SK-N-SH (cell line): Measurements from ENCODE around the gene MTHFD1L. TPM values are rescaled to one million over a fixed set of nuclear protein-coding genes. Genes with fewer than 3 reads are reported as not detected.

Experiments
- CTCF ChIA-PET: fragments of 300-600, 350-600 bp; formaldehyde crosslinking; extraction: SDS; loops from one replicate; lab custom pipeline; 2021; lab: Yijun Ruan, JAX
- POLR2A ChIA-PET: fragments of 350-600 bp; sonication (Branson Sonifier 250); formaldehyde crosslinking; extraction: SDS; loops from one replicate; lab custom pipeline; 2020; ENCODE audit warnings: antibody characterized with exemption, inconsistent platforms; lab: Yijun Ruan, JAX
- DNase-seq: peaks from one replicate; pipeline ENCODE4 v3.0.0; 2012
- H2AFZ ChIP-seq: fragments of 200-600 bp; sonication (generic); 2 replicates; pipeline ENCODE4 v1.8.1; 2016; ENCODE audit warnings: antibody characterized with exemption, mild to moderate bottlenecking, low read depth
- H3F3A ChIP-seq: fragments of 200-600 bp; sonication (generic); replicated peaks from 2 replicates; pipeline ENCODE3; 2016; ENCODE audit warnings: antibody characterized with exemption, mild to moderate bottlenecking; ENCODE audit not compliant: insufficient read depth
- H3K27ac ChIP-seq, 2 experiments: fragments of 200-500 bp in 1 of 2; fragments of 200-600 bp in 1 of 2; sonication (Bioruptor generic) in 1 of 2; sonication (generic), shearing (Covaris generic) in 1 of 2; 2 replicates each; pipeline versions ENCODE4 v1.5.1 to v1.6.1; 2014 to 2016; ENCODE audit warnings: low read depth in 2 of 2, inconsistent platforms in 1 of 2, low read length in 1 of 2, mild to moderate bottlenecking in 1 of 2, mixed read lengths in 1 of 2
- H3K27me3 ChIP-seq: fragments of 200-600 bp; sonication (generic), shearing (Covaris generic); 2 replicates; pipeline ENCODE4 v1.6.1; 2016; ENCODE audit warnings: mixed run types; ENCODE audit not compliant: insufficient read depth
- H3K36me3 ChIP-seq, 2 experiments: fragments of 200-500 bp in 1 of 2; fragments of 200-600 bp in 1 of 2; sonication (Bioruptor generic) in 1 of 2; sonication (generic) in 1 of 2; replicated peaks in 1 of 2; 2 replicates each; pipeline versions ENCODE3 to v1.5.1; 2014 to 2016; ENCODE audit warnings: low read length in 1 of 2, mild to moderate bottlenecking in 1 of 2; ENCODE audit not compliant: insufficient read depth in 2 of 2, control insufficient read depth in 1 of 2
- H3K4me1 ChIP-seq, 2 experiments: fragments of 200-500 bp in 1 of 2; fragments of 200-600 bp in 1 of 2; sonication (Bioruptor generic) in 1 of 2; sonication (generic), shearing (Covaris generic) in 1 of 2; 2 replicates each; pipeline versions ENCODE4 v1.5.1 to v1.6.1; 2014 to 2016; ENCODE audit warnings: low read depth in 1 of 2, low read length in 1 of 2, mixed run types in 1 of 2; ENCODE audit not compliant: insufficient read depth in 2 of 2, control insufficient read depth in 1 of 2
- H3K4me2 ChIP-seq: fragments of 200-600 bp; sonication (generic), shearing (Covaris generic); 2 replicates; pipeline ENCODE4 v1.6.1; 2017; ENCODE audit warnings: mixed run types
- H3K4me3 ChIP-seq, 2 experiments: fragments of 200-500 bp in 1 of 2; fragments of 200-600 bp in 1 of 2; sonication (Bioruptor generic) in 1 of 2; sonication (generic), shearing (Covaris generic) in 1 of 2; 2 replicates each; pipeline versions ENCODE4 v1.5.1 to v1.8.1; 2014 to 2016; ENCODE audit warnings: low read depth in 2 of 2, inconsistent platforms in 1 of 2, low read length in 1 of 2, mild to moderate bottlenecking in 1 of 2, mixed read lengths in 1 of 2, moderate library complexity in 1 of 2
- H3K79me2 ChIP-seq: fragments of 200-600 bp; sonication (generic); 2 replicates; pipeline ENCODE4 v1.8.1; 2017; ENCODE audit warnings: mild to moderate bottlenecking; ENCODE audit not compliant: insufficient read depth
- H3K9ac ChIP-seq: fragments of 200-600 bp; sonication (generic); 2 replicates; pipeline ENCODE4 v1.6.1; 2017; ENCODE audit warnings: mixed run types
- H3K9me2 ChIP-seq: fragments of 200-600 bp; sonication (generic); 2 replicates; pipeline ENCODE4 v1.6.1; 2017; ENCODE audit warnings: mixed run types
- H3K9me3 ChIP-seq: fragments of 200-600 bp; sonication (generic); 2 replicates; pipeline ENCODE4 v1.6.1; 2017; ENCODE audit warnings: mixed run types, mild to moderate bottlenecking, moderate library complexity
- H4K20me1 ChIP-seq: fragments of 200-600 bp; sonication (generic); 2 replicates; pipeline ENCODE4 v1.6.1; 2017; ENCODE audit warnings: mild to moderate bottlenecking, mixed run types; ENCODE audit not compliant: insufficient read depth
- CTCF ChIP-seq: fragments of 200-600 bp; sonication (generic); IDR thresholded peaks from 2 replicates; pipeline ENCODE4 v1.6.1; 2017; ENCODE audit warnings: antibody characterized with exemption, mild to moderate bottlenecking, moderate library complexity
- ELF1 ChIP-seq: IDR thresholded peaks from 2 replicates; pipeline ENCODE4 v1.4.0; 2012
- EZH2phosphoT487 ChIP-seq: fragments of 200-600 bp; sonication (generic); IDR thresholded peaks from 2 replicates; pipeline ENCODE4 v1.6.1; 2017; ENCODE audit warnings: low read depth, mixed run types, mild to moderate bottlenecking, antibody characterized with exemption, moderate library complexity, borderline replicate concordance
- FOSL2 ChIP-seq: IDR thresholded peaks from 2 replicates; pipeline ENCODE4 v1.4.0; 2012; ENCODE audit warnings: low read depth, mild to moderate bottlenecking, moderate library complexity, borderline replicate concordance
- FOXM1 ChIP-seq: IDR thresholded peaks from 2 replicates; pipeline ENCODE4 v1.4.0; 2012; ENCODE audit warnings: low read depth, mild to moderate bottlenecking
- GATA2 ChIP-seq: sonication (generic); formaldehyde crosslinking; IDR thresholded peaks from 2 replicates; pipeline ENCODE4 v1.5.0; 2020; ENCODE audit warnings: mild to moderate bottlenecking, missing genetic modification reagents
- JUND ChIP-seq: IDR thresholded peaks from 2 replicates; pipeline ENCODE4 v1.4.0; 2012
- MAX ChIP-seq: IDR thresholded peaks from 2 replicates; pipeline ENCODE4 v1.4.0; 2012; ENCODE audit warnings: low read depth
- MEF2A ChIP-seq: IDR thresholded peaks from 2 replicates; pipeline ENCODE4 v1.4.0; 2012; ENCODE audit warnings: low read depth, borderline replicate concordance
- MXI1 ChIP-seq: IDR thresholded peaks from 2 replicates; pipeline ENCODE4 v1.6.1; 2012; ENCODE audit warnings: mild to moderate bottlenecking, low read depth, low read length, improper control_type of control experiment
- NFIC ChIP-seq: IDR thresholded peaks from 2 replicates; pipeline ENCODE4 v1.4.0; 2012; ENCODE audit warnings: borderline replicate concordance
- PBX3 ChIP-seq: IDR thresholded peaks from 2 replicates; pipeline ENCODE4; 2012
- POLR2AphosphoS5 ChIP-seq: IDR thresholded peaks from 2 replicates; pipeline ENCODE4 v1.6.1; 2012; ENCODE audit warnings: low read depth, low read length
- RAD21 ChIP-seq: IDR thresholded peaks from 2 replicates; pipeline ENCODE4 v1.6.1; 2012; ENCODE audit warnings: mild to moderate bottlenecking, low read length
- RCOR1 ChIP-seq: fragments of 150-350 bp; IDR thresholded peaks from 2 replicates; pipeline ENCODE4 v1.6.1; 2017; ENCODE audit warnings: antibody characterized with exemption, low read length
- RFX5 ChIP-seq: IDR thresholded peaks from 2 replicates; pipeline ENCODE4 v1.6.1; 2012; ENCODE audit warnings: mild to moderate bottlenecking, improper control_type of control experiment, low read length
- RXRA ChIP-seq: IDR thresholded peaks from 2 replicates; pipeline ENCODE4 v1.4.0; 2012; ENCODE audit warnings: low read depth, mild to moderate bottlenecking, borderline replicate concordance
- TAF1 ChIP-seq: IDR thresholded peaks from 2 replicates; pipeline ENCODE4 v1.6.1; 2012; ENCODE audit warnings: low read depth, mild to moderate bottlenecking, low read length, moderate library complexity, borderline replicate concordance
- TEAD4 ChIP-seq: IDR thresholded peaks from 2 replicates; pipeline ENCODE4 v1.4.0; 2012; ENCODE audit warnings: mild to moderate bottlenecking, borderline replicate concordance; ENCODE audit not compliant: insufficient read depth
- WGBS: methylation state at CpG from one replicate; pipeline ENCODE4 v1.1.6; 2017; ENCODE audit warnings: low lambda C conversion rate; 5-methylcytosine and 5-hydroxymethylcytosine counted together
- polyA plus RNA-seq, 3 experiments: library from polyadenylated mRNA; depleted of rRNA; stranded (reverse); fragments of >200 nt; gene quantifications; 2 replicates each; pipeline ENCODE4 v1.2.3, GENCODE V29; 2012

The MTHFD1L gene
- polyA plus RNA-seq, 1 of the 3 experiments (the other 2 are of a cell fraction) = 37.0 TPM

GRCh38 chr6:150994026-150994425 lies 128.5 kb downstream of the MTHFD1L start:
- H3K4me3 ChIP-seq = no peak overlapping the region
- peaks cover 25 to 26% of the 10 kb centered on the region in 2 experiments for H3K36me3 ChIP-seq
- H4K20me1 ChIP-seq = no peaks in the 10 kb centered on the region
- H3K79me2 ChIP-seq = peaks cover 4% of the 10 kb centered on the region; the same call in 1 of the 2 replicates
- no peak overlapping the region for H3K4me2 ChIP-seq
- no peaks in the 10 kb centered on the region; a peak in 1 of 4 replicates for H3K4me1 ChIP-seq
- DNase-seq = no peak
- H2AFZ ChIP-seq = no peak overlapping the region
- no peaks in the 10 kb centered on the region for H3K9me2 ChIP-seq
- ChIA-PET POLR2A (no interaction called here), CTCF (interaction anchor here (3.5 kb wide), 1 partner anchor 330 kb away, joined by 9 read pairs; no protein-coding TSS in a partner anchor)
- no peaks in the 10 kb centered on the region for H3K9me3 ChIP-seq
- no peaks in the 10 kb centered on the region for H3F3A ChIP-seq
- no peak overlapping the region for H3K9ac ChIP-seq
- no peak overlapping the region for H3K27ac ChIP-seq
- 80% methylated on average over 1 of the region's 1 CpG for WGBS
- H3K27me3 ChIP-seq = no peaks in the 10 kb centered on the region
- no peak for TF ChIP-seq RAD21
- TF ChIP-seq ELF1 = no peak
- no peak for TF ChIP-seq MAX
- TF ChIP-seq RFX5 = no peak
- no peak for TF ChIP-seq MEF2A

GRCh38 chr6:150996968-150997367 lies 131.5 kb downstream of the MTHFD1L start:
- Histone ChIP-seq H3F3A (peaks cover 9% of the 10 kb centered on the region), H3K27me3 (no peaks in the 10 kb centered on the region), H3K79me2 (no peaks in the 10 kb centered on the region), H3K9ac (no peak overlapping the region), H2AFZ (no peak overlapping the region), H3K4me1 (peaks cover 0 to 11% of the 10 kb centered on the region in 2 experiments; a peak in 3 of 4 replicates), H4K20me1 (no peaks in the 10 kb centered on the region), H3K36me3 (peaks cover 17 to 20% of the 10 kb centered on the region in 2 experiments), H3K27ac (no peak overlapping the region), H3K9me3 (no peaks in the 10 kb centered on the region), H3K4me2 (no peak overlapping the region), H3K9me2 (no peaks in the 10 kb centered on the region), H3K4me3 (no peak overlapping the region)
- no peak for DNase-seq
- TF ChIP-seq RXRA = no peak
- TF ChIP-seq TEAD4 = no peak
- TF ChIP-seq EZH2phosphoT487 = no peak
- TF ChIP-seq POLR2AphosphoS5 = no peak
- TF ChIP-seq TAF1 = no peak
- no peak for TF ChIP-seq MAX
- TF ChIP-seq RFX5 = no peak
- no peak for TF ChIP-seq NFIC
- TF ChIP-seq CTCF = no peak
- no peak for TF ChIP-seq GATA2 (CRISPR knock-in tag)
- TF ChIP-seq MXI1 = no peak
- no peak for TF ChIP-seq RCOR1
- TF ChIP-seq FOXM1 = no peak
- no peak for TF ChIP-seq JUND
- TF ChIP-seq FOSL2 = no peak
- no peak for TF ChIP-seq PBX3
- CTCF ChIA-PET = interaction anchor here (1.1 to 1.3 kb wide), 2 partner anchors 17 to 29 kb away, joined by 3 to 4 read pairs; no protein-coding TSS in a partner anchor
- WGBS = 100% methylated on average over 6 of the region's 6 CpGs
- POLR2A ChIA-PET = no interaction called here
